HG02588 (cell line): Measurements from ENCODE around the gene SLC1A1.
"Not testable (repeated sequence)": the region's sequence is repeated elsewhere in the genome, so short reads cannot be mapped to it uniquely, and the experiment has no call there.

Experiments
- ATAC-seq: cut with Tn5 transposase; IDR thresholded peaks from one replicate; pipeline ENCODE4 v1.9.1; 2021; ENCODE audit warnings: mild to moderate bottlenecking, moderate library complexity; ENCODE audit not compliant: unreplicated experiment

The SLC1A1 gene

GRCh38 chr9:4540425-4540824, 50.2 kb downstream of the SLC1A1 start:
- ATAC-seq = no peak

GRCh38 chr9:4541281-4541680, 51.0 kb downstream of the SLC1A1 start:
- ATAC-seq = no peak

GRCh38 chr9:4541856-4542255, 51.6 kb downstream of the SLC1A1 start:
- ATAC-seq = no peak

- ATAC-seq = not testable (repeated sequence)
These were observed 54.4 kb downstream of the SLC1A1 start for GRCh38 chr9:4544714-4545113.

GRCh38 chr9:4547016-4547415, 56.7 kb downstream of the SLC1A1 start:
- no peak for ATAC-seq

GRCh38 chr9:4548811-4549725, 58.8 kb downstream of the SLC1A1 start:
- no peak for ATAC-seq

GRCh38 chr9:4549751-4550295, 59.6 kb downstream of the SLC1A1 start:
- ATAC-seq = no peak

GRCh38 chr9:4550777-4551484, 60.7 kb downstream of the SLC1A1 start:
- no peak for ATAC-seq

- no peak for ATAC-seq
These were observed 63.7 kb downstream of the SLC1A1 start for GRCh38 chr9:4553951-4554381.

- no peak for ATAC-seq
These were observed 65.0 kb downstream of the SLC1A1 start for GRCh38 chr9:4555236-4555635.

GRCh38 chr9:4558371-4558998, 68.2 kb downstream of the SLC1A1 start:
- ATAC-seq = no peak

GRCh38 chr9:4559261-4560182, 69.3 kb downstream of the SLC1A1 start:
- peak; percentile 74 for ATAC-seq

- no peak for ATAC-seq
These were observed 72.8 kb downstream of the SLC1A1 start for GRCh38 chr9:4563105-4563504.

- ATAC-seq = no peak
These were observed 76.5 kb downstream of the SLC1A1 start for GRCh38 chr9:4566806-4567205.

- no peak for ATAC-seq
These were observed 77.3 kb downstream of the SLC1A1 start for GRCh38 chr9:4567601-4568000.

GRCh38 chr9:4569101-4569500, 78.8 kb downstream of the SLC1A1 start:
- no peak for ATAC-seq

- no peak for ATAC-seq
These were observed 82.0 kb downstream of the SLC1A1 start for GRCh38 chr9:4572184-4572826.

GRCh38 chr9:4573176-4573575, 82.9 kb downstream of the SLC1A1 start:
- no peak for ATAC-seq

- no peak for ATAC-seq
These were observed 83.5 kb downstream of the SLC1A1 start for GRCh38 chr9:4573634-4574389.
